GM08714 (cell line): Measurements from ENCODE around the gene FUS.

Source experiments
- H3K4me3 ChIP-seq: fragments of 200-500 bp; sonication (Bioruptor generic); 2 replicates; pipeline ENCODE4 v1.5.1; 2014; ENCODE audit warnings: mild to moderate bottlenecking, low read length, inconsistent platforms
- ZNF274 ChIP-seq: IDR thresholded peaks from 2 replicates; pipeline ENCODE4 v1.6.1; 2012; ENCODE audit warnings: mild to moderate bottlenecking, low read depth, low read length

The FUS gene

GRCh38 chr16:31200821-31201568 is 21.1 kb downstream of the FUS start:
- peak overlapping the region; percentile 76; the same call in 1 of the 2 replicates for H3K4me3 ChIP-seq
- no peak for TF ChIP-seq ZNF274

GRCh38 chr16:31201582-31202413 is 21.9 kb downstream of the FUS start:
- TF ChIP-seq ZNF274 = no peak
- peak overlapping the region; percentile 76; the same call in 1 of the 2 replicates for H3K4me3 ChIP-seq

DNA sequence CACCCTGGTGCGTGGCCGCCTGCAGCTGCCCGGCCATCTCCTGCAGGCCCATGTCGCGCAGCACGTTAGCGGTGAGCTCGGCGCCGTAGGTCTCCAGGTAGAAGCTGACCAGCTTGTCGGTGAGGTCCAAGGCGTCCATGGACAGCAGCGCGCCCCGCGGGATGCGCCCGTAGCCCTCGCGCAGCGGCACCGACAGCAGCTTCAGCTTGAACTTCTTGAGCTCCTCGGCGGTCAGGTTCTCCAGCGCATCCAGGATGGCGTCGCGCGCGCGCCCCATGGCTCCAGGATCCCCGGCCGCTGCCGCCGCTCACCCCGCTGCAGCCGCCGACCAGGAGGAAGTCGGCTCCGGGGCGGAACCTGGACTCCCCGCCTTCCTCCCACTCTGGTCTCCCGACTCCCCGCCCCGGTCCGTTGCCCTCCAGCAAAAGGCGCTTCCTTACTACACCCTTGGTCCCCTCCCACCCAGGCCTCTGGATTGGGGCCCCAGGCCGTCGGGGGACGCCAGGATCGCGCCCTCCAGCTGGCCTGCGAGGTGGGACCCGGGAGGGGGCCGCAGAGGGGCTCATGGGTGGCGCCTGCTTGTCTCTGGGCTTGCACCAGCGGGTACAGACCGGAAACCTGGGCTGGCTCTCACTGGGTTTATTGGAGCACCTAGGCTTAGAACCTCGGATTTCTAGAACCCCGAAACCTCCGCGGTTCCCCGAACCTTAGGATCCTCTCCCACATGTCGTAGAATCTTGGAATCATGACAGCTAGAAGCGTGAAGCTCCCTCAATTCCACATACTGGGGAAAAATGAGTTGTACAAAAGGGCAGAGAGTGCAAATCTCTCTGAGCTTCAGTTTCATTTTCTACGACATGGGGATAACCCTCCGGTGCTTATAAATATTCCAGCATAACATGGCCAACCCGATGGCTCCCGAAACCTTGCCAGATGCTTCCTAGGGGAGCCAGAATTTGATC is 22.8 kb downstream of the FUS start, which contains the start of gene PYCARD:
Gene PYCARD (minus strand): TSS at position 347 of the 962 bp plus-strand sequence. CDS start 70 bp downstream, at position 277.
- H3K4me3 ChIP-seq = peak within 1 kb of the TSS; percentile 76; the same call in 1 of the 2 replicates
- no peak for TF ChIP-seq ZNF274

- TF ChIP-seq ZNF274 = no peak
- H3K4me3 ChIP-seq = no peak overlapping the region
Measured at GRCh38 chr16:31204871-31205666, 25.1 kb downstream of the FUS start.

- no peak overlapping the region for H3K4me3 ChIP-seq
- TF ChIP-seq ZNF274 = no peak
Measured at GRCh38 chr16:31206776-31207175, 26.8 kb downstream of the FUS start.

GRCh38 chr16:31213342-31213741 is 33.4 kb downstream of the FUS start:
- TF ChIP-seq ZNF274 = no peak
- no peak overlapping the region for H3K4me3 ChIP-seq

DNA sequence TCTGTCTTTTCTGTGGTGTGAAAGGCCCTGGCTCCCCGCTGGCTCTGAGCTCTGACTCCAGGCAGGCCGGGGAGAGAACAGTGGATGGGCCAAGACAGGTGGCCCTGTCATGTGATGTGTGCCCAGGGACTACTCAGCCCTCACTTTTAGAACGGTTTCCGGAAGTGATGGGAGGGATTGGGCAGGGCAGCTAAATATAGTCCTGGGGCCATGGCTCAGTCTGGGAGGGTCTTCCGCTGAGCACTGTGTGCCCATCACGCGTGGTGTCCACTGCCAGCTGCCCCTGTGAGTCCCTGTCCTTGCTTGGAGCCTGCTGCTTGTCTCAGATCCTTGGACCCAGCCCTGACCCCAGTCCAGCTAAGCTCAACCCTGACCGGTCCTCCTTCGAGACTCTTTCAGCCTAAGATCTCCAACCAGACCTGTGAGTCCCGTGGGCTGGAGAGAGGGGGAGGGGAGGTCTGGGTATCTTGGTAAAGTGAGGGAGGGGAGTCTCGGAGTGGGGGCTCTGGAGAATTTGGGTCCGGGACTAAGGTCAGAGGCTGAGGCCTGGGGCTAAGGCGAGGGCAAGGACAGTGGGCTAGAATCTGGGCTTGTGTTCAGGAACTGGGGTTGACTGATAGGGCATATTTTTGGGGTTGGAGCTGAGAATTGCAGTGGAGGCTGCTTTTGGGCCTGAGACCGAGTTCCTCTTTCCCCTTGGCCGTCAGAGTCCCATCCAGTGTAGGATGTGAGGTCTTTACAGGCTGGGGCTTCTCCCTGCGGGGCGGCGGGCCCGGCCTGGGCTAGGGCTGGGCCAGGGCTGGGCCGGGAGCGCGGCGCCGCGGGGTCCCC is 34.2 kb downstream of the FUS start, which contains the start of gene TRIM72:
Gene TRIM72 (plus strand): TSS at position 243 of the 831 bp plus-strand sequence. CDS start 620 bp downstream, outside the sequence.
- no peak for TF ChIP-seq ZNF274
- no peak within 1 kb of the TSS for H3K4me3 ChIP-seq

DNA sequence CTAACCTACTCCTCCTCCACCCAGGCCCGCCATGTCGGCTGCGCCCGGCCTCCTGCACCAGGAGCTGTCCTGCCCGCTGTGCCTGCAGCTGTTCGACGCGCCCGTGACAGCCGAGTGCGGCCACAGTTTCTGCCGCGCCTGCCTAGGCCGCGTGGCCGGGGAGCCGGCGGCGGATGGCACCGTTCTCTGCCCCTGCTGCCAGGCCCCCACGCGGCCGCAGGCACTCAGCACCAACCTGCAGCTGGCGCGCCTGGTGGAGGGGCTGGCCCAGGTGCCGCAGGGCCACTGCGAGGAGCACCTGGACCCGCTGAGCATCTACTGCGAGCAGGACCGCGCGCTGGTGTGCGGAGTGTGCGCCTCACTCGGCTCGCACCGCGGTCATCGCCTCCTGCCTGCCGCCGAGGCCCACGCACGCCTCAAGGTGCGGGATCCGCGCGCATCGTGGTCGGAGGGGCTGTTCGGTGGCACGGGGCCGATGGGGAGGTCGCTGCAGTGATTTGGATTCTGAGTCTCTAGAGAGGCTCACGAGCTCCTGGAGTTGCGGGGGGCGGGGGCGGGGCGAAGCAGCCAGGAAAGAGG is 34.9 kb downstream of the FUS start:
- H3K4me3 ChIP-seq = no peak overlapping the region

GRCh38 chr16:31215287-31216162 is 35.6 kb downstream of the FUS start:
- peak overlapping the region; percentile 5; the same call in 1 of the 2 replicates for H3K4me3 ChIP-seq
- no peak for TF ChIP-seq ZNF274

More for the DNA sequence above, 34.9 kb downstream of the FUS start:
- no peak for TF ChIP-seq ZNF274

- no peak within 1 kb of the TSS for H3K4me3 ChIP-seq
- TF ChIP-seq ZNF274 = no peak
Measured at GRCh38 chr16:31216422-31217135, 36.6 kb downstream of the FUS start, which contains the start of gene PYDC1. TSS of gene PYDC1 (minus strand) at chr16:31217135. CDS start at chr16:31217028, 107 bp downstream.
